Activated naive CD8-positive, alpha-beta T cell treated with anti-CD3 and anti-CD28 coated beads, Interleukin-2, amount 50 U/mL, for 16 hours (primary cell): ENCODE measurements around the gene PTPRCAP.

ENCODE experiments used
- DNase-seq: peaks from one replicate; pipeline ENCODE4 v3.0.0-alpha.2; 2020; ENCODE audit warnings: low read depth, low spot score

The PTPRCAP gene

GRCh38 chr11:67441098-67441563, 3.6 kb upstream of the PTPRCAP start:
- DNase-seq, result no peak

- DNase-seq, result no peak
These were observed 3.0 kb upstream of the PTPRCAP start for GRCh38 chr11:67440229-67441097.

GRCh38 chr11:67439321-67440228, 2.1 kb upstream of the PTPRCAP start:
- no peak for DNase-seq

GRCh38 chr11:67438158-67438902, 848 bp upstream of the PTPRCAP start:
- peak; percentile 59 for DNase-seq

- DNase-seq, result no peak
These were observed 301 bp upstream of the PTPRCAP start for GRCh38 chr11:67437809-67438157.

GRCh38 chr11:67436459-67437081, 912 bp downstream of the PTPRCAP start:
- DNase-seq, result peak; percentile 44

- no peak for DNase-seq
These were observed 1.6 kb downstream of the PTPRCAP start for GRCh38 chr11:67435727-67436458.

- DNase-seq, result no peak
These were observed 2.3 kb downstream of the PTPRCAP start for GRCh38 chr11:67435031-67435726.

- no peak for DNase-seq
These were observed 3.0 kb downstream of the PTPRCAP start for GRCh38 chr11:67434395-67434881.

- DNase-seq, result no peak
These were observed 3.7 kb downstream of the PTPRCAP start for GRCh38 chr11:67433536-67434394.

- no peak for DNase-seq
These were observed 4.7 kb downstream of the PTPRCAP start for GRCh38 chr11:67432655-67433349.

GRCh38 chr11:67431346-67432249, 5.9 kb downstream of the PTPRCAP start:
- no peak for DNase-seq

- DNase-seq, result no peak
These were observed 7.8 kb downstream of the PTPRCAP start for GRCh38 chr11:67429722-67430121.

GRCh38 chr11:67429038-67429668, 8.3 kb downstream of the PTPRCAP start:
- no peak for DNase-seq

GRCh38 chr11:67428052-67429001, 9.2 kb downstream of the PTPRCAP start, which contains the start of gene RPS6KB2:
TSS of gene RPS6KB2 (plus strand) at chr11:67428494. CDS start at chr11:67428546, 52 bp downstream.
- peak; percentile 99 for DNase-seq
